ENCODE measurements around the gene CPN2.

CPN2 gene

GRCh38 chr3:194351952-194352536 lies 916 bp upstream of the CPN2 start:
- no peak for ATAC-seq
- TF ChIP-seq CSRNP3 (CRISPR knock-in tag; IDR thresholded peaks at IDR 0.05): no peak
- TF ChIP-seq TOX (CRISPR knock-in tag; IDR thresholded peaks at IDR 0.05; ENCODE audit: borderline replicate concordance): no peak
- no peak for TF ChIP-seq OSR1 (CRISPR knock-in tag; IDR thresholded peaks at IDR 0.05)
- TF ChIP-seq PPARA (CRISPR knock-in tag; IDR thresholded peaks at IDR 0.05; ENCODE audit: borderline replicate concordance): no peak
- no peak for TF ChIP-seq CREB5 (CRISPR knock-in tag; IDR thresholded peaks at IDR 0.05; ENCODE audit: low read depth)
- no peak for TF ChIP-seq ZNF8 (CRISPR knock-in tag; IDR thresholded peaks at IDR 0.05)
- TF ChIP-seq ARNTL (CRISPR knock-in tag; IDR thresholded peaks at IDR 0.05; ENCODE audit: borderline replicate concordance, low read depth): no peak
- TF ChIP-seq ZNF565 (CRISPR knock-in tag; conservative IDR thresholded peaks at IDR 0.05; ENCODE audit: low read depth): no peak
- no peak for TF ChIP-seq ESRRG (CRISPR knock-in tag; IDR thresholded peaks at IDR 0.05)
- no peak for TF ChIP-seq RARB (CRISPR knock-in tag; IDR thresholded peaks at IDR 0.05)
- TF ChIP-seq GLIS3 (CRISPR knock-in tag; IDR thresholded peaks at IDR 0.05): no peak
- TF ChIP-seq CSDC2 (CRISPR knock-in tag; IDR thresholded peaks at IDR 0.05): no peak
- no peak for TF ChIP-seq ZFP30 (CRISPR knock-in tag; IDR thresholded peaks at IDR 0.05)
- no peak for TF ChIP-seq ZC3H10 (CRISPR knock-in tag; IDR thresholded peaks at IDR 0.05)
- no peak for TF ChIP-seq ZFP3 (CRISPR knock-in tag; IDR thresholded peaks at IDR 0.05)
- TF ChIP-seq PATZ1 (CRISPR knock-in tag; IDR thresholded peaks at IDR 0.05; ENCODE audit: borderline replicate concordance): no peak
- TF ChIP-seq, protein P1, sequence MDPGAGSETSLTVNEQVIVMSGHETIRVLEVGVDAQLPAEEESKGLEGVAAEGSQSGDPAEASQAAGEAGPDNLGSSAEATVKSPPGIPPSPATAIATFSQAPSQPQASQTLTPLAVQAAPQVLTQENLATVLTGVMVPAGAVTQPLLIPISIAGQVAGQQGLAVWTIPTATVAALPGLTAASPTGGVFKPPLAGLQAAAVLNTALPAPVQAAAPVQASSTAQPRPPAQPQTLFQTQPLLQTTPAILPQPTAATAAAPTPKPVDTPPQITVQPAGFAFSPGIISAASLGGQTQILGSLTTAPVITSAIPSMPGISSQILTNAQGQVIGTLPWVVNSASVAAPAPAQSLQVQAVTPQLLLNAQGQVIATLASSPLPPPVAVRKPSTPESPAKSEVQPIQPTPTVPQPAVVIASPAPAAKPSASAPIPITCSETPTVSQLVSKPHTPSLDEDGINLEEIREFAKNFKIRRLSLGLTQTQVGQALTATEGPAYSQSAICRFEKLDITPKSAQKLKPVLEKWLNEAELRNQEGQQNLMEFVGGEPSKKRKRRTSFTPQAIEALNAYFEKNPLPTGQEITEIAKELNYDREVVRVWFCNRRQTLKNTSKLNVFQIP (CRISPR knock-in tag; IDR thresholded peaks at IDR 0.05; ENCODE audit: borderline replicate concordance, low read depth): no peak
- no peak for TF ChIP-seq ISL1 (CRISPR knock-in tag; IDR thresholded peaks at IDR 0.05)

DNA sequence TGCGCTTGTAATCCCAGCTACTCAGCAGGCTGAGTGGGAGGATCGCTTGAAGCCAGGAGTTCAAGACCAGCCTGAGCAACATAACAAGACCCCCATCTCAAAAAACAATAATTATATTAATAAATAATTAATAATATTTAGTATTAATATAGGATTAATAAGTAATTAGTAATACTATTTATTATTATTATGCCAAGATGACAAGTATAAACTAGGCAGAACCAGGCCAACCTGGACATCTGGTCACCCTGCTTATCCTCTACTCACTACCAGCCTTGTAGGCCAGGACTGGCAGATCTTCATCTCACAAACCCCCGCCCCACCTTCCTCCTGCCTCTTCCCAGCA lies 429 bp downstream of the CPN2 start:
- ATAC-seq: no peak
- no peak for TF ChIP-seq PPARA (CRISPR knock-in tag; IDR thresholded peaks at IDR 0.05; ENCODE audit: borderline replicate concordance)
- no peak for TF ChIP-seq ZC3H10 (CRISPR knock-in tag; IDR thresholded peaks at IDR 0.05)
- no peak for TF ChIP-seq ZFP3 (CRISPR knock-in tag; IDR thresholded peaks at IDR 0.05)
- no peak for TF ChIP-seq ESRRG (CRISPR knock-in tag; IDR thresholded peaks at IDR 0.05)
- TF ChIP-seq RARB (CRISPR knock-in tag; IDR thresholded peaks at IDR 0.05): no peak

- no peak for TF ChIP-seq CSDC2 (CRISPR knock-in tag; IDR thresholded peaks at IDR 0.05)
- TF ChIP-seq OSR1 (CRISPR knock-in tag; IDR thresholded peaks at IDR 0.05): no peak
- TF ChIP-seq CREB5 (CRISPR knock-in tag; IDR thresholded peaks at IDR 0.05; ENCODE audit: low read depth): no peak
- TF ChIP-seq ZNF70 (CRISPR knock-in tag; IDR thresholded peaks at IDR 0.05): no peak
- TF ChIP-seq TCF4 (CRISPR knock-in tag; IDR thresholded peaks at IDR 0.05; ENCODE audit: borderline replicate concordance): no peak
- TF ChIP-seq ZC3H10 (CRISPR knock-in tag; IDR thresholded peaks at IDR 0.05): no peak
- TF ChIP-seq ESRRG (CRISPR knock-in tag; IDR thresholded peaks at IDR 0.05): no peak
- TF ChIP-seq ZNF565 (CRISPR knock-in tag; conservative IDR thresholded peaks at IDR 0.05; ENCODE audit: low read depth): no peak
- TF ChIP-seq BACH2 (CRISPR knock-in tag; IDR thresholded peaks at IDR 0.05; ENCODE audit: borderline replicate concordance): no peak
- no peak for TF ChIP-seq RARB (CRISPR knock-in tag; IDR thresholded peaks at IDR 0.05)
- TF ChIP-seq PPARA (CRISPR knock-in tag; IDR thresholded peaks at IDR 0.05; ENCODE audit: borderline replicate concordance): no peak
- TF ChIP-seq PATZ1 (CRISPR knock-in tag; IDR thresholded peaks at IDR 0.05; ENCODE audit: borderline replicate concordance): no peak
- TF ChIP-seq TOX (CRISPR knock-in tag; IDR thresholded peaks at IDR 0.05; ENCODE audit: borderline replicate concordance): no peak
- no peak for TF ChIP-seq ARNTL (CRISPR knock-in tag; IDR thresholded peaks at IDR 0.05; ENCODE audit: borderline replicate concordance, low read depth)
- no peak for ATAC-seq
Measured at GRCh38 chr3:194348354-194348753, 2.8 kb downstream of the CPN2 start.
